GM18505 (cell line): ENCODE results near the gene FERMT2.

Source experiments
- ATAC-seq: cut with Tn5 transposase; IDR thresholded peaks from one replicate; pipeline ENCODE4 v1.9.1; 2021; ENCODE audit not compliant: unreplicated experiment
- POLR2A ChIP-seq: IDR thresholded peaks from 4 replicates; pipeline ENCODE4 v1.6.1; 2011; ENCODE audit warnings: borderline replicate concordance; ENCODE audit not compliant: insufficient read depth, insufficient read length; ENCODE audit errors: extremely low read depth

Gene FERMT2, protein sequence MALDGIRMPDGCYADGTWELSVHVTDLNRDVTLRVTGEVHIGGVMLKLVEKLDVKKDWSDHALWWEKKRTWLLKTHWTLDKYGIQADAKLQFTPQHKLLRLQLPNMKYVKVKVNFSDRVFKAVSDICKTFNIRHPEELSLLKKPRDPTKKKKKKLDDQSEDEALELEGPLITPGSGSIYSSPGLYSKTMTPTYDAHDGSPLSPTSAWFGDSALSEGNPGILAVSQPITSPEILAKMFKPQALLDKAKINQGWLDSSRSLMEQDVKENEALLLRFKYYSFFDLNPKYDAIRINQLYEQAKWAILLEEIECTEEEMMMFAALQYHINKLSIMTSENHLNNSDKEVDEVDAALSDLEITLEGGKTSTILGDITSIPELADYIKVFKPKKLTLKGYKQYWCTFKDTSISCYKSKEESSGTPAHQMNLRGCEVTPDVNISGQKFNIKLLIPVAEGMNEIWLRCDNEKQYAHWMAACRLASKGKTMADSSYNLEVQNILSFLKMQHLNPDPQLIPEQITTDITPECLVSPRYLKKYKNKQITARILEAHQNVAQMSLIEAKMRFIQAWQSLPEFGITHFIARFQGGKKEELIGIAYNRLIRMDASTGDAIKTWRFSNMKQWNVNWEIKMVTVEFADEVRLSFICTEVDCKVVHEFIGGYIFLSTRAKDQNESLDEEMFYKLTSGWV

GRCh38 chr14:52950898-52951680, at the start of gene FERMT2:
Gene FERMT2, minus strand, starts transcription at chr14:52951050. Its CDS starts 482 bp downstream, at chr14:52950568.
- peak; percentile 52 for ATAC-seq
- no peak for TF ChIP-seq POLR2A

- ATAC-seq = no peak
- TF ChIP-seq POLR2A = no peak
These were observed 47.6 kb upstream of the FERMT2 start for GRCh38 chr14:52998376-52999015.

DNA sequence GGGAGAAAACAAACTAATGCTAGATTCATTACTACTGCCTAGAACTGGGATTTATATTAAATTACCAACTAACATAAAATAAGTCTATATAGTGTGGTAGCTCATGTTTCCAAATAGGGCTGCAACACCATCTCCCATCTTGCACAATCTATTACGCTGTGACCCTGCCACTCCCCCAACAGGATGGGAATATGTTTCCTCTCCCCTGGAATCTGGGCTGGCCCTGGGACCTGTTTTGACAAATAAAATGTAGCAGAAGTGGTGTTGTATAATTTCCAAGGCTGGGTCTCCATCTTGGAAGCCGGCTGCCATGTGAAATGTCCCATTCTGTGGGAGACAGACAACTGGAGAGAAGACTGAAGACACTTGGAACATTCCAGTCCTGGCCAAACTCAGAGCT, 45.6 kb upstream of the FERMT2 start:
- no peak for ATAC-seq
- no peak for TF ChIP-seq POLR2A

DNA sequence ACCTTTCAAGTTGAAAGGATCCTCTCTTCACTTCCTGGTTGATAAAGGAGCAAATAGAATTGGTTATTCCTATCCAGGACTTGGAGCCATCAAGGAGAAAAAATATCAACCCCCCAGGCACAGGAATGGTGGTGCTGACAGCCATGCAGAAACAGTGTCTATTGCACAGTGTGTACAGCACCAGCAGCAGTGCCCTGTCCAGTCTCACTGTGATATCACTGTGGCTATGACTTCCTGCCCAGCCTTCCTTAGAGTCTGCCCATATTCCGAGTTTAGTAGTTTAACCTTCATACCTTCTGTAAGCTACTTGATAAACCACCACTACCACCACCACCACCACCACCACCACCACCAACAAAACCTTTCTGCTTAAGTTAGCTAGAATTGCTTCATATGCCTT, 45.1 kb upstream of the FERMT2 start:
- ATAC-seq = no peak
- no peak for TF ChIP-seq POLR2A

GRCh38 chr14:52992236-52992870, 41.5 kb upstream of the FERMT2 start:
- no peak for ATAC-seq
- TF ChIP-seq POLR2A = no peak

DNA sequence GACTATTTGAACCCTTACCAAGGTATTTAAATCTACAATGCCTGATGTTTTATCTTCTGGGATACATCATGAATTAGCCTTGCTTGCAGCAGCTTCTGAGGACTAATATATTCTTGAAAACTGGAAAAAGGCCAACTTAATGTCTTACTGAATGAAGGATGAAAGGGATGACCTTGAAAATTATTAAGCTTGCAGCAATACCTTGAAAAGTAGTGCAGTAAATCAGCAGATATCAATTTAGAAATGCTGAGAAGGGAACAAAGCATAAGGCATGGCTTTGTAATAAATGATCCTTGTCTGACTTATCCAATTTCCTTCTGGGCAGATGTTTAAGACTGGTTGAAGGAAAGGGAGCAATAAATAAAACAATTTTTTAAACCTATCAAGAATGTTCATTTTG, 37.3 kb upstream of the FERMT2 start:
- TF ChIP-seq POLR2A = no peak
- no peak for ATAC-seq

DNA sequence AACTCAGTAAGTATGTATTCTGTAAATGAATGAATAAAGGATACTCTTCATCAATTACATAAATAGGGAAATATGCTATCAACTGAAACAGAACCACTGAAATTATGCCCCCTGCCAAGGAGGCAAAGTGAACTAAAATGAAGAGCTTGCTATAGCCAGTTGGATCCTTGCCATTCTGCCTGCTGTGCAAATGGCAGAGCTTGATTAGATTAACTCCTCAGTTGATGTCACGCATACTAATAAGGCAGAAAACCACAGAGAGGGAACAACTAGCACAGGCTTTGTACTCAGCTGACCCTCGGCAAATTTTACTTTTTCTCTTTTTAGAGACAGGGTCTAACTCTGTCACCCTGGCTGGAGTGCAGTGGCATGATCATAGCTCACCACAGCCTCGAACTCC, 36.7 kb upstream of the FERMT2 start:
- ATAC-seq = no peak
- TF ChIP-seq POLR2A = no peak

- ATAC-seq = no peak
- no peak for TF ChIP-seq POLR2A
These were observed 36.2 kb upstream of the FERMT2 start for GRCh38 chr14:52987042-52987441.

DNA sequence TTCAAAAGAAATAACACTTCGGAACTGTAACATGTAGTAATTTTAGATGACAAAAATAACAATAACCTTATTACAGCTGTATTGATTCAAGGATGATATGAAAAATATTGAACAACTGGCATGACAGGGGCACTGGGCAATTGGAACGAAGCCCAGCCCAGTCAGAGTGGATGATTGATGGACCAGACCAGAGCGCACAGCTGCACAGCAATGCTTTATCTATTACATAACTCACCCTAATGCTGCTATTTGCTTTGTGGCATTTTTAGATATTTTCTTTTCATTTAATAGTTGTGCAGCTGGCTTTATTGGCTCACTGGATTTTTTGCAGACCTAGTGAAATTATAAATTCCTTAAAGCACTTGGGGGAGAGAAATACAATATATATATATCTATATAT, 26.9 kb upstream of the FERMT2 start:
- ATAC-seq = no peak
- TF ChIP-seq POLR2A = no peak

DNA sequence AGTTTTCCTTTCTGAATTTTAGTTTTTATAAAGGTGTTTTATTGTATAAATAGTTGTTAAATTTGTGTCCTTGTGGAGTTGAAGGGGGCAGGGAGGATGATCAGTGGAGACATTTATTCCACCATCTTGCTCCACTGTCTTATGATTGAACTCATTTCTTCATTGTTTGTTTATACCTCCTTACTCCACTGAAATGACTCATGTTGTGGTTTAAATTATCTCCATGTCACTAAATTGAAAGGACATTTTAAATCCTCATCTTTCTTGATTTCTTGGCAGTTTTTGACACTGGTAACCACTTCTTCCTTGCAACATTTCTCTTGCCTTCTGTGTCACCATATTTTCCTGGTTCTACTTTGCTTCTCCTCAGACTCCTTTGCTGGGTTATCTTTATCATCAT, 23.6 kb upstream of the FERMT2 start:
- TF ChIP-seq POLR2A = no peak

GRCh38 chr14:52961060-52961639, 10.3 kb upstream of the FERMT2 start:
- no peak for ATAC-seq
- no peak for TF ChIP-seq POLR2A

More for the DNA sequence above, 23.6 kb upstream of the FERMT2 start:
- ATAC-seq = no peak

- TF ChIP-seq POLR2A = no peak
- ATAC-seq = no peak
These were observed 9.8 kb upstream of the FERMT2 start for GRCh38 chr14:52960627-52961026.
